PFSK-1 (cell line): ENCODE data around the gene TBXA2R.

Source experiments
- FOXP2 ChIP-seq: optimal IDR thresholded peaks from 2 replicates; pipeline ENCODE3; 2011; ENCODE audit warnings: borderline replicate concordance, control low read depth, inconsistent platforms; ENCODE audit not compliant: insufficient read depth; ENCODE audit errors: extremely low read length, extremely low read depth
- POLR2AphosphoS5 ChIP-seq: IDR thresholded peaks from 2 replicates; pipeline ENCODE4 v1.6.1; 2012; ENCODE audit warnings: low read depth, mild to moderate bottlenecking, control low read depth, low read length, moderate library complexity
- REST ChIP-seq, 2 experiments: IDR thresholded peaks; 2 replicates each; pipeline versions ENCODE4 v1.6.1 to v1.8.0; 2011 to 2012; ENCODE audit warnings: low read depth in 2 of 2, low read length in 2 of 2, control low read depth in 1 of 2, inconsistent platforms in 1 of 2, mild to moderate bottlenecking in 1 of 2, moderate library complexity in 1 of 2; ENCODE audit not compliant: insufficient read depth in 1 of 2

GRCh38 chr19:3615524-3616135 lies 9.0 kb upstream of the TBXA2R start:
- TF ChIP-seq FOXP2 (no peak), POLR2AphosphoS5 (no peak), REST (IDR thresholded peaks at IDR 0.05; ENCODE audit: insufficient read depth in 1 of 2, low read depth in 2 of 2, low read length in 2 of 2) (no peak)
